Measurements from ENCODE around the gene TRAPPC10. TPM values are rescaled to one million over a fixed set of nuclear protein-coding genes. Genes with fewer than 3 reads are reported as not detected.

TRAPPC10 gene
- total and polyA plus RNA-seq, 2 of the 8 experiments (the other 6 are each of a cell fraction or from before 2014, with no cell fraction given), result 18.5 to 29.8 TPM

DNA sequence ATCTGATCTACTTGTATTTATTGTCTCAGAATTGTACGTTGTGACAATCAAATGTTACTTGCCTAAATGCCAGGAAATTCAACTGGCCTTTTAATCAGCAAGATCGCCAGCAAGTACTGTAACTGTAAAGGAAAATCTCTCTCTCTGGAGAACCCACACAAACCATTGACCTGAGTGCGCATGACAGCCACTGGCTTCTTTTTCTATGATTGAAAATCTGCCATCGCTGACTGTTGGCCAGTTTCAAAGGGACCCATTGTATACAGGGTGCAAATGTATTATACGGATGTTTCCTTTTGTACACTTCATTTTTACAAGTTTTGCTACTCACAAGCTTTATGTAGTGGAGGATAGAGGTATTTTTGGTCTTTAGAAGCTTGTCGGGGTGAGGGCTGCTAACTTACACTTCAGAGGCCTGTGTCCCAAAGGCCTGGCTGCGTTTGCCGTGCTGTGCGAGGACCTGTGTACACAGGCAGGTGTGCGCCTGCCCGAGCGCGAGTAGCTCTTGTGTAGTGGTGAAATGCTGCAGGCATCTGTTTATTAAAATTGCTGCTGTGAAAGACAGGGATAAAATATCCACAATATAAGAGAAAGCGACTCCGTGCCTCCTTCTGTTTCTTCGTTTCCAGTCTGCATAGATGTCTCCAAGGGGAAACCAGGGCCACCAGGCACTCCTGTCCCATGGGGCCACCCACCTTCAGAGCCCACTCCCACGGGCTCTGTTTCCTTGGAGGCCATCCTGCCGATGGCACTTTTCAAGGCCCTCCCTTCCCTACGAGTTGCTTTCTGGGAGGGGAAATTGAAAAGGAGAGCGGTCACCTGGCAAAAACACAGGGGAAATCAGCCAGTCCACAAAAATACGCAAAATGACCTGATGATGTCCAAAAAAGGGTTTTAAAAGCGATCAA lies 25.3 kb upstream of the TRAPPC10 start (continued):
- no peak for TF ChIP-seq KDM1A (IDR thresholded peaks at IDR 0.05; ENCODE audit: borderline replicate concordance, low read length)
- TF ChIP-seq RNF2 (IDR thresholded peaks at IDR 0.05; ENCODE audit: borderline replicate concordance, low read depth, low read length, missing control alignments, poor library complexity, severe bottlenecking), result no peak
- no peak for TF ChIP-seq SP1 (IDR thresholded peaks at IDR 0.05; ENCODE audit: low read depth, low read length)
